IMR-90 (cell line): ENCODE measurements around the gene PDK3.

Experiments
- CEBPB ChIP-seq: IDR thresholded peaks from 2 replicates; pipeline ENCODE4 v1.6.1; 2012; ENCODE audit warnings: low read depth, low read length, improper control_type of control experiment
- FOS ChIP-seq: fragments of 150-350 bp; IDR thresholded peaks from 2 replicates; pipeline ENCODE4 v1.6.1; 2016; ENCODE audit warnings: low read depth, low read length
- MXI1 ChIP-seq: IDR thresholded peaks from 2 replicates; pipeline ENCODE4 v1.6.1; 2012; ENCODE audit warnings: low read depth, mild to moderate bottlenecking, low read length, moderate library complexity, borderline replicate concordance
- POLR2A ChIP-seq: IDR thresholded peaks from 2 replicates; pipeline ENCODE4 v1.6.1; 2012; ENCODE audit warnings: mild to moderate bottlenecking, low read depth, low read length
- RAD21 ChIP-seq: IDR thresholded peaks from 2 replicates; pipeline ENCODE4 v1.6.1; 2012; ENCODE audit warnings: low read length, improper control_type of control experiment
- RCOR1 ChIP-seq: IDR thresholded peaks from 2 replicates; pipeline ENCODE4 v1.6.1; 2012; ENCODE audit warnings: mild to moderate bottlenecking, low read length, improper control_type of control experiment; ENCODE audit not compliant: insufficient replicate concordance
- RFX5 ChIP-seq: IDR thresholded peaks from 2 replicates; pipeline ENCODE4 v1.8.0; 2012; ENCODE audit warnings: low read depth, mild to moderate bottlenecking, low read length, moderate library complexity
- SMC3 ChIP-seq: fragments of 150-350 bp; IDR thresholded peaks from 2 replicates; pipeline ENCODE4 v1.6.1; 2016; ENCODE audit warnings: low read depth, mild to moderate bottlenecking, antibody characterized with exemption, low read length, moderate library complexity
- TF ChIP-seq, protein P1 (sequence below): conservative IDR thresholded peaks from 2 replicates; pipeline ENCODE4 v1.5.1; 2012; ENCODE audit warnings: mild to moderate bottlenecking, low read depth, low read length, improper control_type of control experiment
- TF ChIP-seq, protein P2 (sequence below): fragments of 150-350 bp; IDR thresholded peaks from 2 replicates; pipeline ENCODE4 v1.6.1; 2017; ENCODE audit warnings: mild to moderate bottlenecking, antibody characterized with exemption, low read length, low read depth

GRCh38 chrX:24567169-24567568, 102.1 kb downstream of the PDK3 start:
- TF ChIP-seq, protein P1, sequence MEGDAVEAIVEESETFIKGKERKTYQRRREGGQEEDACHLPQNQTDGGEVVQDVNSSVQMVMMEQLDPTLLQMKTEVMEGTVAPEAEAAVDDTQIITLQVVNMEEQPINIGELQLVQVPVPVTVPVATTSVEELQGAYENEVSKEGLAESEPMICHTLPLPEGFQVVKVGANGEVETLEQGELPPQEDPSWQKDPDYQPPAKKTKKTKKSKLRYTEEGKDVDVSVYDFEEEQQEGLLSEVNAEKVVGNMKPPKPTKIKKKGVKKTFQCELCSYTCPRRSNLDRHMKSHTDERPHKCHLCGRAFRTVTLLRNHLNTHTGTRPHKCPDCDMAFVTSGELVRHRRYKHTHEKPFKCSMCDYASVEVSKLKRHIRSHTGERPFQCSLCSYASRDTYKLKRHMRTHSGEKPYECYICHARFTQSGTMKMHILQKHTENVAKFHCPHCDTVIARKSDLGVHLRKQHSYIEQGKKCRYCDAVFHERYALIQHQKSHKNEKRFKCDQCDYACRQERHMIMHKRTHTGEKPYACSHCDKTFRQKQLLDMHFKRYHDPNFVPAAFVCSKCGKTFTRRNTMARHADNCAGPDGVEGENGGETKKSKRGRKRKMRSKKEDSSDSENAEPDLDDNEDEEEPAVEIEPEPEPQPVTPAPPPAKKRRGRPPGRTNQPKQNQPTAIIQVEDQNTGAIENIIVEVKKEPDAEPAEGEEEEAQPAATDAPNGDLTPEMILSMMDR = no peak
- no peak for TF ChIP-seq POLR2A
- TF ChIP-seq SMC3 = no peak
- TF ChIP-seq RCOR1 = no peak
- TF ChIP-seq RAD21 = no peak
- TF ChIP-seq FOS = no peak
- TF ChIP-seq, protein P2, sequence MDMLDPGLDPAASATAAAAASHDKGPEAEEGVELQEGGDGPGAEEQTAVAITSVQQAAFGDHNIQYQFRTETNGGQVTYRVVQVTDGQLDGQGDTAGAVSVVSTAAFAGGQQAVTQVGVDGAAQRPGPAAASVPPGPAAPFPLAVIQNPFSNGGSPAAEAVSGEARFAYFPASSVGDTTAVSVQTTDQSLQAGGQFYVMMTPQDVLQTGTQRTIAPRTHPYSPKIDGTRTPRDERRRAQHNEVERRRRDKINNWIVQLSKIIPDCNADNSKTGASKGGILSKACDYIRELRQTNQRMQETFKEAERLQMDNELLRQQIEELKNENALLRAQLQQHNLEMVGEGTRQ = no peak
- TF ChIP-seq RFX5 = no peak
- TF ChIP-seq MXI1 = no peak
- no peak for TF ChIP-seq CEBPB
